Measurements from ENCODE around the gene DMXL2. TPM values are rescaled to one million over a fixed set of nuclear protein-coding genes. Genes with fewer than 3 reads are reported as not detected.

DMXL2 gene
- total and polyA plus RNA-seq, 12 donors, result 4.5 to 18.6 (median 6.9) TPM

DNA sequence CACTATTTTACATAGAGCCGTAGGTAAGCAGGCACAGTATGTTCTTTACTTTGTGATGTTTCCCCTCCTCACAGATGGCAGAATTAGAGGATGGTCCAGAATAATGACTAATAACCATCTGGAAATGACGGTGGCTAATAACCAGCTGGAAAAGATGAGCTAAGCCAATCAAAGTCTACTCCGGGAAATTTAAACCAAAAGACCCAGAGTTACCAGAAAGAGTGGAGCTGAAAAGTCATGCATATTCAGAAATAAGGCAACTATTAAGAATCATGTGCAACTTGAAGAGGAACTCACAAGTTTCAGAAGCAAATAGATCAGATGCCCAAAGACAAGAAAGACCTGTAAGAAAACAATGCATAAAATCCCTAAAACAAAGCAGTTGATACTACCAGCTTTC lies 33.6 kb downstream of the DMXL2 start:
- intact Hi-C loops (cut with DNase I), result no loop called here
- peaks cover 0 to 32% (median 0%) of the 10 kb centered on the region in 9 donors for H3K4me1 ChIP-seq
- no peaks in the 10 kb centered on the region for H3K36me3 ChIP-seq
- H3K27me3 ChIP-seq, result no peaks in the 10 kb centered on the region
- no peak overlapping the region for H3K4me3 ChIP-seq
- H3K9me3 ChIP-seq, result peaks cover 0 to 45% (median 0%) of the 10 kb centered on the region in 11 donors
- TF ChIP-seq, protein P1, sequence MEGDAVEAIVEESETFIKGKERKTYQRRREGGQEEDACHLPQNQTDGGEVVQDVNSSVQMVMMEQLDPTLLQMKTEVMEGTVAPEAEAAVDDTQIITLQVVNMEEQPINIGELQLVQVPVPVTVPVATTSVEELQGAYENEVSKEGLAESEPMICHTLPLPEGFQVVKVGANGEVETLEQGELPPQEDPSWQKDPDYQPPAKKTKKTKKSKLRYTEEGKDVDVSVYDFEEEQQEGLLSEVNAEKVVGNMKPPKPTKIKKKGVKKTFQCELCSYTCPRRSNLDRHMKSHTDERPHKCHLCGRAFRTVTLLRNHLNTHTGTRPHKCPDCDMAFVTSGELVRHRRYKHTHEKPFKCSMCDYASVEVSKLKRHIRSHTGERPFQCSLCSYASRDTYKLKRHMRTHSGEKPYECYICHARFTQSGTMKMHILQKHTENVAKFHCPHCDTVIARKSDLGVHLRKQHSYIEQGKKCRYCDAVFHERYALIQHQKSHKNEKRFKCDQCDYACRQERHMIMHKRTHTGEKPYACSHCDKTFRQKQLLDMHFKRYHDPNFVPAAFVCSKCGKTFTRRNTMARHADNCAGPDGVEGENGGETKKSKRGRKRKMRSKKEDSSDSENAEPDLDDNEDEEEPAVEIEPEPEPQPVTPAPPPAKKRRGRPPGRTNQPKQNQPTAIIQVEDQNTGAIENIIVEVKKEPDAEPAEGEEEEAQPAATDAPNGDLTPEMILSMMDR (IDR thresholded peaks at IDR 0.05), result no peak
- WGBS, 2 donors, result 92 to 95% methylated on average over 3 of the region's 3 CpGs
- H3K27ac ChIP-seq, result peak overlapping the region in 1 of 10 donors; percentile 56
- ATAC-seq (no peak), DNase-seq (no peak)

DNA sequence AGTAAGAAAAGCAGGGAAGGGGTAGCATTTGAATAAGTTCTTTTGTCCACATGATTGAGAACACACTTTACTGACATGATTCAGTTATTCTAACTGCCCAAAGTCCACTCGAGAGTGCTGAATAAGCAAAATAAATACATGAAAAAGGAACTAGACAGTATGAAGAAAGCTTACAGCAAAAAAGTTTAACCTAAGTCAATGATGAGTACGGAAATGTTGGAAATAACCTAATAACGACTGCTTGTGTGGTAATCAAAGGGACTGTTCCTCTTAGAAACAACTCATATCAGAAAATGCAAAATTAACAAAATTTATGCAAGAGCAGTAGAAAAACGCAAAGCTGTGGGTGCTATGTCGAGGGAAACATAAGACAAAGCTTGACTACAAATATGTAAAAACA lies 36.6 kb downstream of the DMXL2 start:
- Histone ChIP-seq H3K27me3 (no peaks in the 10 kb centered on the region), H3K9me3 (peaks cover 0 to 36% (median 9%) of the 10 kb centered on the region in 11 donors), H3K4me3 (no peak overlapping the region), H3K4me1 (peaks cover 0 to 43% (median 0%) of the 10 kb centered on the region in 9 donors), H3K36me3 (no peaks in the 10 kb centered on the region), H3K27ac (peak overlapping the region in 1 of 10 donors; percentile 86)
- peak in 5 of 8 donors; percentile 11 to 53 (median 42) for ATAC-seq
- TF ChIP-seq, protein P1 (IDR thresholded peaks at IDR 0.05), result no peak
- DNase-seq, result no peak
- WGBS, 2 donors, result 78 to 85% methylated on average over 5 of the region's 5 CpGs
- intact Hi-C loops (cut with DNase I), result no loop called here

DNA sequence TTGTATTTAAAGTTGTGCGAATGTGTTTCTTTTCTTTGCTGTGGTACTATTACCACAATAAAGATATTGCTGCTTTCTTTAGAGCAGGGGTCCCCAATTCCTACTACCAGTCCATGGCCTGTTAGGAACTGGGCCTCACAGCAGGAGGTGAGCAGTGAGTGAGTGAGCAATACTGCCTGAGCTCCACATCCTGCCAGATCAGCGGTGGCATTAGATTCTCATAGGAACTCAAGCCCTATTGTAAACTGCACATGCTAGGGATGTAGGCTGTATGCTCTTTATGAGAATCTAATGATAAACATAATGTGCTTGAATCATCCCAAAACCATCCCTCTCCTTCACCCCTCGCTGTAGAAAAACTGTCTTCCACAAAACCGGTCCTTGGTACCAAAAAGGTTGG lies 41.6 kb downstream of the DMXL2 start:
- Histone ChIP-seq H3K4me3 (no peak overlapping the region), H3K36me3 (no peaks in the 10 kb centered on the region), H3K9me3 (peaks cover 0 to 16% (median 8%) of the 10 kb centered on the region in 11 donors), H3K27ac (peak overlapping the region in 1 of 10 donors; percentile 75), H3K27me3 (no peaks in the 10 kb centered on the region), H3K4me1 (peaks cover 0 to 62% (median 0%) of the 10 kb centered on the region in 9 donors)
- DNase-seq (no peak), ATAC-seq (no peak)
- intact Hi-C loops (cut with DNase I), result no loop called here
- 91 to 95% methylated on average over 4 of the region's 4 CpGs for WGBS, 2 donors
- TF ChIP-seq, protein P1 (IDR thresholded peaks at IDR 0.05), result no peak

DNA sequence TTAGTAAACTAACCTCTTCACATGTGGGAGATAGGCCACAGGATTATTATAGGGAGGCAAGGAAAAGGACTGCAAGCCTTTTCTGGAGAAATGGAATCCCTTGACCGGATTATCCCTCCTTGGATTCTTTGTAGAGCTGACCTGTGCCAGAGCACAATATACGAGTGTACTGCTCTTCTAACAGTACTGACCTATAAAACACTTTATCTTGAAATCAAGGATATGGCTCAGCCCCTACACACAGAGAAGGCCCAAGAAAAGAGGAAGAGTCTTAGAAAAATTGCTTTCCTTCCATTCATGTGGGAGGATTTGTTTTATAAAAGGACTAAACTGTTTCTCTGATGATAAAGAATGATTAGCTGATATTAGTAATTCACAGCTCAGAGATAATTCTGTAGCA lies 42.2 kb downstream of the DMXL2 start:
- Histone ChIP-seq H3K27ac (peak overlapping the region in 1 of 10 donors; percentile 75), H3K27me3 (no peaks in the 10 kb centered on the region), H3K4me1 (peaks cover 0 to 64% (median 0%) of the 10 kb centered on the region in 9 donors), H3K36me3 (no peaks in the 10 kb centered on the region), H3K4me3 (no peak overlapping the region), H3K9me3 (peaks cover 0 to 16% (median 8%) of the 10 kb centered on the region in 11 donors)
- no peak for ATAC-seq
- intact Hi-C loops (cut with DNase I), result no loop called here
- TF ChIP-seq, protein P1 (IDR thresholded peaks at IDR 0.05), result no peak
- 80 to 85% methylated on average over 2 of the region's 2 CpGs for WGBS, 2 donors
- no peak for DNase-seq

Measured in heart right ventricle (tissue), 16 donors.